ENCODE data around the gene ZNF317. TPM values are rescaled to one million over a fixed set of nuclear protein-coding genes. Genes with fewer than 3 reads are reported as not detected.

ZNF317 gene
- total RNA-seq, result 10 to 100 TPM; 30.8 to 33.2 TPM

DNA sequence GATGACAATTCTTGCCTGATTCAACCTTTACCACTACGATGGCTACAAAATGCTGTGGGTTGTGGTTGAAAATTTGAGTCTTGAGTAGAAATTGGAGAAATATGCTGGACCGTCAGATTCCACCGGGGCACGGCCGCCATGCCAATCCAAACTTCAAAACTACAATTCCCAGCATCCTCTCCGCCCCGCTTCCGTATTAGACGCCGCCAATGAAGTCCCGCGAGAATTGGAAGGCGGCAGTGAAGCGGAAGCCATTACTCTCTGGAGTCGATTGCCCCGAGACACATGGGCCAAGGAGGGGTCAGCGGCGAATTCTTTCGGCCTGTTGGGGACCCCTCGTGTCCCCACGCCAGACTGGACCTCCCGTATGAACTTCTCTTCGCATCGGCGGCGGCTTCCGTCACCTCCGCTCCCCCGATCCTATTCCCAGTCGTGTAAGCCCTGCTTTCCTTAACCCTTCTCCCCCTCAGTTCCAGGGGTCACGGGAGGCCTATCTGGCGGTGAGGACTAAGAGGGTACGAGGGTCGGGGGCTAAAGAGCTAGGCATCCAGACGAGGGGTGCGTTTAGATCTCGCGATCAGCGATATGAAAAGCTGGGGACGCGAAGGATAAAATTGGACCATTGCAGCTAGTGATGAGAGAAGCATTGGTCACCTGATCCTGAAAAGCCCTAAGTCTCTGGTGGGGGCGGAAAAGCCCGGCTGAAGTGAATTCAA lies at the start of gene ZNF317:
Gene ZNF317 (plus strand): TSS at position 239 of the 716 bp plus-strand sequence. CDS start 15,620 bp downstream, outside the sequence.
- peak; percentile 93 for DNase-seq
- POLR2A ChIA-PET, result interaction anchor here (0.6 to 1.1 kb wide), 6 partner anchors 9 to 444 kb away, joined by 3 to 4 read pairs (median 4); partner anchors contain the start of genes ZNF121, ZNF266 and ZNF559
- Mint-ChIP-seq H3K27me3 (no peaks in the 10 kb centered on the region), H3K27ac (peak within 1 kb of the TSS; percentile 86), H3K4me3 (peak within 1 kb of the TSS; percentile 99), H3K36me3 (ENCODE audit: low read depth) (peaks cover 40% of the 10 kb centered on the region), H3K9me3 (peaks cover 18% of the 10 kb centered on the region), H3K4me1 (peaks cover 37% of the 10 kb centered on the region)
- CTCF ChIA-PET, result no interaction called here

DNA sequence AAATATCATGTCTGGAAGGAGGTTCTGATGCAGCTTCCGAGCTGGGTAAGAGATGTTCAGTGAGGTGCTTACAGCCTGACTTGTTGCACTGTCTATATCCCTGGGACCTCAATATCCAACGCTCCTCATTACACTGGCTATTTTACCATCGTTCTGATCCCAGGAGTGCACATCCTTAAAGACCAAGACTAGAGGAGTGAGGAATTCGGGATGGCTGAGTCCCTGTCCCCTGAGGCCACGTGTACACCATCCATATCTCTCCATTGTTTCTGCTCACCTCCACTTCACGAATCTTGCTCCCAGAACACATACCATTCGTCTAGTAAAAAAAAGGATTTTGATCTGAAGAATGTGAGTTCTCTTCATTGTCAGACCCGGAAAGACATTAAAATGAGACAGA lies 32.8 kb upstream of the ZNF317 start, which contains the start of gene OR7G2:
Gene OR7G2 (minus strand): TSS at position 101 of the 400 bp plus-strand sequence. CDS start 4,232 bp downstream, outside the sequence.
- H3K27me3 Mint-ChIP-seq, result peaks cover 8% of the 10 kb centered on the region
- ChIA-PET CTCF (no interaction called here), POLR2A (no interaction called here)
- H3K9me3 Mint-ChIP-seq, result no peaks in the 10 kb centered on the region
- no peak within 1 kb of the TSS for H3K4me3 Mint-ChIP-seq
- H3K36me3 Mint-ChIP-seq (ENCODE audit: low read depth), result no peaks in the 10 kb centered on the region
- DNase-seq, result no peak
- no peak within 1 kb of the TSS for H3K27ac Mint-ChIP-seq
- no peaks in the 10 kb centered on the region for H3K4me1 Mint-ChIP-seq

DNA sequence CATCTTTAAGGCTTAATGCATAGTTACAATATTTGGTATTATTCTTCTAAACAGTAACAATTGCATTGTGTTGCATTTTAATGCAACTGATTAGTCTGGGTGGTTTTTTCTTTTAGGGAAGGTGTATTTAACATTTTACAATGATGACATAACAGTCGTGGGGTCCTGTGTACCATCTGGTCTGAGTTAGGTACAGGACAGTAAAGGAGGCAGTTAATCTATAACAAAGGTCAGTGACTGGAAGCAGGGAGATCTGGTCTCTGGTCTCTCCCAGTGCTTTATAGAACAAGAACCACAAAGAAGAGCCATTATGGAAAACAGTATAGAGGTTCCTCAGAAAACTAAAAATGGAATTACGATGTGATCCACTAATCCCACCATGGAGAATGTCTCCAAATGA lies 30.2 kb upstream of the ZNF317 start:
- CTCF ChIA-PET, result no interaction called here
- DNase-seq, result no peak
- Mint-ChIP-seq H3K27ac (no peak overlapping the region), H3K36me3 (ENCODE audit: low read depth) (no peaks in the 10 kb centered on the region), H3K4me1 (no peaks in the 10 kb centered on the region), H3K4me3 (no peak overlapping the region), H3K9me3 (no peaks in the 10 kb centered on the region), H3K27me3 (peaks cover 2% of the 10 kb centered on the region)
- POLR2A ChIA-PET, result no interaction called here

DNA sequence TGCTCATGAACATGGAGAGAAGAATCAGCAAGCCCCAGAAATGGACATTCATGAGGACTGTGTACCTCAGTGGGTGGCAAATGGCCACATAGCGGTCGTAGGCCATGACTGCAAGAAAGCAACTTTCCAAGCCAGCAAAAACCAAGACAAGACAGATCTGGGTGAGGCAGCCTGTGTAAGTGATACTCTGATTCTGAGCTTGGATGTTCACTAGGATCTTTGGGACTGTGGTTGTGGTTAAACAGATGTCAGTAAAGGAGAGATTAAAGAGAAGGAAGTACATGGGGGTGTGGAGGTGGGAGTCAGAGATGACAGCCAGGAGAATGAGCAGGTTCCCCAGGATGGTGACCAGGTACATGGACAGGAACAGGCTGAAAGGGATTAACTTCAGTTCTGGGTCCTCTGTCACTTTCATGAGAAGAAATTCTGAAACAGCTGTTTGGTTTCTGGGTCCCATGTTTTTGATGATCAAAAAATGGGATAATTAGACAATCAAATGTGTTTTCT lies 24.8 kb upstream of the ZNF317 start, which contains the start of gene OR7G1:
Gene OR7G1 (minus strand): TSS at position 457 of the 507 bp plus-strand sequence. CDS start 0 bp downstream, at position 457.
- no peak for DNase-seq
- CTCF ChIA-PET, result no interaction called here
- Mint-ChIP-seq H3K4me3 (no peak within 1 kb of the TSS), H3K9me3 (peaks cover 3% of the 10 kb centered on the region), H3K4me1 (no peaks in the 10 kb centered on the region), H3K27ac (no peak within 1 kb of the TSS), H3K27me3 (no peaks in the 10 kb centered on the region), H3K36me3 (ENCODE audit: low read depth) (no peaks in the 10 kb centered on the region)
- POLR2A ChIA-PET, result no interaction called here

DNA sequence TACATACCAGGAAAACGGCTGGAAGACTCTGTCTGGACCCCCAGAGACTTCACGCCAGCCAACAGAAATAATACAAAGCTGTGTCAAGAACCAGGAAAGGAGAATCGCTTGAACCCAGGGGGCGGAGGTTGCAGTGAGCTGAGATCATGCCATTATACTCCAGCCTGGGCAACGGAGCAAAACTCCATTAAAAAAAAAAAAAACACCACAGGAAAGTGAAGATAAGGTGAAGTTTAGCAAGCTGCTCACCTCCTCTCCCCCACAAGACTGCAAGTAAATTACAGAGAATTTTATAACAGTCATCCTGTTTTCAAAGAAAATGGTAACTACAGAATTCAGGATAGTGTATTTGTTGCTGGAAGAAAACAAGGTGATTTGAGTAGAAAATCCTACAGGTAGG lies 23.6 kb upstream of the ZNF317 start:
- H3K9me3 Mint-ChIP-seq, result peaks cover 3% of the 10 kb centered on the region
- CTCF ChIA-PET, result no interaction called here

DNA sequence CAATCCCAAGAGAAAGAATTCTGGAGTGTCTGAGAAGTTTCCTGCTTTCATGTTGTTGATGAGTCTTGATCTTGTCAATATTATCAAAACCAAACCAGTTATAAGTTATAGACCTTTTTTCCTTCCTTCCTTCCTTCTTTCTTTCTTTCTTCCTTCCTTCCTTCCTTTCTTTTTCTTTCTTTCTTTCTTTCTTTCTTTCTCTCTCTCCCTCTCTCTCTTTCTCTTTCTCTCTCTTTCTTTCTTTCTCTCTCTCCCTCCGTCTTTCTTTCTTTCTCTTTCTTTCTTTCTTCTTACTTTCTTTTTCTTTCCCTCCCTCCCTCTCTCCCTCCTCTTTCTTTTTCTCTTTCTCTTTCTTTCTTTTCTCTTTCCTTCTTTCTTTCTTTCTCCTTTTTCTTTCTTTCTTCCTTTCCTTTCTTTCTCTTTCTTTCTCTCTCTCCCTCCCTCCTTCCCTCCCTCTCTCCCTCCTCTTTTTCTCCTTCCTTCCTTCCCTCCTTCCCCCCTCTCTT lies 13.2 kb upstream of the ZNF317 start, which contains the start of gene OR7G3:
Gene OR7G3 (minus strand): TSS at position 51 of the 506 bp plus-strand sequence. CDS start 0 bp downstream, at position 51.
- H3K27ac Mint-ChIP-seq, result no peak within 1 kb of the TSS
- DNase-seq, result no peak
- no peaks in the 10 kb centered on the region for H3K9me3 Mint-ChIP-seq
- H3K4me1 Mint-ChIP-seq, result peaks cover 5% of the 10 kb centered on the region
- H3K36me3 Mint-ChIP-seq (ENCODE audit: low read depth), result no peaks in the 10 kb centered on the region
- ChIA-PET CTCF (no interaction called here), POLR2A (no interaction called here)
- H3K4me3 Mint-ChIP-seq, result no peak within 1 kb of the TSS
- H3K27me3 Mint-ChIP-seq, result no peaks in the 10 kb centered on the region

More for the DNA sequence above, 23.6 kb upstream of the ZNF317 start:
- Mint-ChIP-seq H3K27ac (no peak overlapping the region), H3K36me3 (ENCODE audit: low read depth) (no peaks in the 10 kb centered on the region), H3K27me3 (no peaks in the 10 kb centered on the region), H3K4me1 (no peaks in the 10 kb centered on the region), H3K4me3 (no peak overlapping the region)
- POLR2A ChIA-PET, result no interaction called here
- no peak for DNase-seq

DNA sequence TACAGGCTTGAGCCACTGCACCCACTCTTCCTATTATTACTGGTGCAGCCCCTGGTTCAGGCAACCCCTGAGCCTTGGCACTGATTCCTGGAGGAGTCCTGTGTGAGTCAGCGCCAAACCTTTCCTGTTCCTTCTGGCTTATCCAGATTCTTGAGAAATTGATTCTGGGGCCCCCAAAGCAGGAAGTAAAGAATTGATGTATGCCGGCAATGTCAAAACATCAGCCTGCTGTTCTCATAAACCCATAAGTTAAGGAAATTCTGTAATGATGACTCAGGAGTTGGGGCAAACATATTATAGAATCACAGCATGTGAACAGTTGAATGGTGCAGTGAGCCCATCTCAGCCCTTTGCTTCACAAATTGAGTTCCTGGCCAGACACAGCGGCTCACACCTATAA lies 12.0 kb upstream of the ZNF317 start:
- H3K36me3 Mint-ChIP-seq (ENCODE audit: low read depth), result no peaks in the 10 kb centered on the region
- no peak overlapping the region for H3K27ac Mint-ChIP-seq
- no peak overlapping the region for H3K4me3 Mint-ChIP-seq
- H3K27me3 Mint-ChIP-seq, result no peaks in the 10 kb centered on the region
- ChIA-PET POLR2A (no interaction called here), CTCF (no interaction called here)
- no peak for DNase-seq
- no peaks in the 10 kb centered on the region for H3K9me3 Mint-ChIP-seq
- peaks cover 5% of the 10 kb centered on the region for H3K4me1 Mint-ChIP-seq

DNA sequence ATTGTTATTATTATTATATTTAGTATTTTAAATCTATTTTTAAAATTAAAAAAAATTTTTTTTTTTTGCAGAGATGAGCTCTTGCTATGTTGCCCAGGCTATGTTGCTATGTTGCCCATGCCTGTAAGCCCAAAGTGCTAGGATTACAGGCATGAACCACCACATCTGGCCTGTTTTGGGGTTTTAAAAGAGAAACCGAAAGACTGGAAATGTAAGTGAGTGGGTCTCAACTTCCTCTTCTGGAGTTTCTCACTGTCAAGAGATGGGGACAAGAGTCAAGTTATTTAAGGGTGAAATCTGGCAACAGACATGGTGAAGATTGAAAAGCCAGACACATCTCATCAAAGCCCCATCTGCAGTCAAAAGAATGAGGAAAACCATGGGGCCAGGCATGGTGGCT lies 9.2 kb upstream of the ZNF317 start:
- no peaks in the 10 kb centered on the region for H3K9me3 Mint-ChIP-seq

DNA sequence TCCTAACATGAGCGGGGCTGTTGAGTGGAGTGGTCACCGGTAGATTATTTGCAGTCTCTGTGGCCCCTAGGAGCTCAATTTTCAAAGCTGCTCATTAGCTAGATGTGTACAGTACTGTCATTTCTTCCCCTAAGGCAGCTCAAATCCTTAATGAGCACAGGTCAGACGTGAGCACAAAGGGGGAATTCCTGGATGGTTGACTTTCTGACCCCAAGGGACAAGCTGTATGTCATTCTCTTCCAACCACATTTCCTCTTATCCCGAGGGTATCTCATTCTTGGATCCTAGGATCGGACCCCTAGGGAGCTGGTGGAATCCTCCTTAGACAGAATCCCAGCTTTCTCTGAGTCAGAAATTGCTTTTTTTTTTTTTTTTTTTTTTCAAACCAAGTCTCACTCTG lies 7.8 kb upstream of the ZNF317 start:
- no peaks in the 10 kb centered on the region for H3K9me3 Mint-ChIP-seq
- ChIA-PET CTCF (interaction anchor here (0.7 kb wide), 2 partner anchors 46 to 967 kb away, joined by 4 read pairs; no protein-coding TSS in a partner anchor), POLR2A (no interaction called here)
- no peak overlapping the region for H3K27ac Mint-ChIP-seq
- DNase-seq, result no peak
- H3K4me1 Mint-ChIP-seq, result peaks cover 8% of the 10 kb centered on the region
- H3K27me3 Mint-ChIP-seq, result no peaks in the 10 kb centered on the region
- no peak overlapping the region for H3K4me3 Mint-ChIP-seq
- H3K36me3 Mint-ChIP-seq (ENCODE audit: low read depth), result no peaks in the 10 kb centered on the region

More for the DNA sequence above, 9.2 kb upstream of the ZNF317 start:
- Mint-ChIP-seq H3K36me3 (ENCODE audit: low read depth) (no peaks in the 10 kb centered on the region), H3K4me3 (no peak overlapping the region), H3K27ac (no peak overlapping the region), H3K4me1 (peaks cover 5% of the 10 kb centered on the region), H3K27me3 (no peaks in the 10 kb centered on the region)
- no peak for DNase-seq
- ChIA-PET CTCF (no interaction called here), POLR2A (no interaction called here)

DNA sequence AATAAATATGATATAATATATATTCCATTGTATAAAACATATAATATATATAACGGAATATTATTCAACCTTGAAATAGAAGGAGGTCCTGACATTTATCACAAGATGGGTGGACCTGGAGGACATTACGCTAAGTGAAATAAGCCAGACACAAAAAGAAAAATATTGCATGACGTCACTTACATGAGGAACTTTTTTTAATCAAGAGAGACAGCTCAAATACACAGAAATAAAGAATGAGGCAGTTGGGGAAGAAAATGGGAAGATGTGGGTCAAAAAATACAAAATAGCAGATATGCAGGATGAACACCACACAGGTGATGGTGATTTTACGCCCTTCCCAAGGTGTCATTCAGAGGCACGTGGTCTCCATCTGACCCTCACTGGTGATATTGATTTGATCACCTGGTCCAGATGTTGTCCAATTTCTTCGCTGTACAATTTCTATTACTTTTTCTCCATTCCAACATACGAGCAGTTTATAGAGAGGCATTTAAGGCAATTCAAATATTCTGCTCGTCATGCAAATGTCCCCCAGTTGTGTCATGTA lies 513 bp upstream of the ZNF317 start:
- POLR2A ChIA-PET, result no interaction called here
- peaks cover 14% of the 10 kb centered on the region for H3K9me3 Mint-ChIP-seq
- no peak for DNase-seq
- peak overlapping the region; percentile 99 for H3K4me3 Mint-ChIP-seq
- H3K27me3 Mint-ChIP-seq, result no peaks in the 10 kb centered on the region
- CTCF ChIA-PET, result no interaction called here
- H3K36me3 Mint-ChIP-seq (ENCODE audit: low read depth), result peaks cover 34% of the 10 kb centered on the region
- peak overlapping the region; percentile 86 for H3K27ac Mint-ChIP-seq
- H3K4me1 Mint-ChIP-seq, result peaks cover 35% of the 10 kb centered on the region

DNA sequence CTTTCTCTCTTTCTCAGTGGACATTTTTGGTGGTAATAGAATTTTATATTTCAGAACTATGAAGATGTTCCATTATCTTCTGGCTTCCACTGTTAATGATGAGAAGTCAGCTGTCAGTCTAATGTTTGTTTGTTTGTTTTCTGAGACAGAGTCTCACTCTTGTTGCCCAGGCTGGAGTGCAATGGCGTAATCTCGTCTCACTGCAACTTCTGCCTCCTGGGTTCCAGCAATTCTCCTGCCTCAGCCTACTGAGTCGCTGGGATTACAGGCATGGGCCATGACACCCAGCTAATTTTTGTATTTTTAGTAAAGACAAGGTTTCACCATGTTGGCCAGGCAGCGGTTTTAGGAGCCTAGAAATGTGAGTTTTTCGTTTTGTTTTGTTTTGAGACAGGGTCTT lies 4.7 kb downstream of the ZNF317 start:
- POLR2A ChIA-PET, result no interaction called here
- no peaks in the 10 kb centered on the region for H3K27me3 Mint-ChIP-seq
- H3K27ac Mint-ChIP-seq, result no peak overlapping the region

DNA sequence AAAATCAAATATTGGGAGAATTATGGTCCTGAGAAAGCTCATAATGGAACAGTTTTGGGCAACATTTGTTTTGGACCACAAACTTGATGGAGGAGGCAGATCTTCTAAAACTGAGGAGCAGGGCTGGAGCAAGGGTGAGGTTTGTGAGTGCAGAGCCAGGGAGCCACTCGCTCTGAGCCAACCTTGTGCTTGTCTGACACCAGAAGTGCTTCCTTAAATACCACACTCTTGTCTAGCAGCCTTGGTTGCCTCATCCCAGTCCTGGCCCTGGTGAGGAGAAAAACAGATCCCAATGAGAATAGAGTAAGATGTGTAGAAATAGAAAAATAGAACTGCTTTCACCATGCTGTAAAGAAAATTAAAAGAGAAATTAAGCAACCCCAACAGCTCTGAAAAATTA lies 6.7 kb downstream of the ZNF317 start:
- DNase-seq, result no peak
- POLR2A ChIA-PET, result no interaction called here
- H3K27me3 Mint-ChIP-seq, result no peaks in the 10 kb centered on the region
- H3K36me3 Mint-ChIP-seq (ENCODE audit: low read depth), result peaks cover 94% of the 10 kb centered on the region
- peaks cover 64% of the 10 kb centered on the region for H3K9me3 Mint-ChIP-seq
- CTCF ChIA-PET, result no interaction called here
- no peak overlapping the region for H3K27ac Mint-ChIP-seq
- H3K4me1 Mint-ChIP-seq, result peaks cover 30% of the 10 kb centered on the region
- H3K4me3 Mint-ChIP-seq, result no peak overlapping the region

More for the DNA sequence above, 4.7 kb downstream of the ZNF317 start:
- peaks cover 46% of the 10 kb centered on the region for H3K9me3 Mint-ChIP-seq
- H3K4me3 Mint-ChIP-seq, result no peak overlapping the region
- peaks cover 40% of the 10 kb centered on the region for H3K4me1 Mint-ChIP-seq
- CTCF ChIA-PET, result no interaction called here
- no peak for DNase-seq
- peaks cover 84% of the 10 kb centered on the region for H3K36me3 Mint-ChIP-seq (ENCODE audit: low read depth)

DNA sequence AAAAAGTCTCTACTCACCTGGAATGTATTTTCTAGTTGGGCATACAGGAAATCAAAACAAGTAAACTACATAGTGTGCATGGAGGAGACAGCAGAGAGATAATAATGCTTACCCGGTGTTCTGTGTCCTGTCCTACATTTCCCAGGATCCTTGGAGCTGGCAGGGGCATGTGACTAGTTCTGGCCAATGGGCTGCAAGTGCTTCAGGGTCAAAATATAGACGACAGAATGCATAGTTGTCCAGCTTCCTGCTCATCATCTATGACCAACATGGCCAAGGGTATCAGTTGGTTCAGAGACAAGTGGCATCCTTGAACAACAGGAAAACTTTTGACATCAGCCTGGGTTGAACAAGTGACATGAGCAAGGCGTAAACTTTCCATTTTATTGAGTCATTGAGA lies 8.5 kb downstream of the ZNF317 start:
- H3K9me3 Mint-ChIP-seq, result peaks cover 71% of the 10 kb centered on the region
- CTCF ChIA-PET, result no interaction called here

More for the DNA sequence above, 8.5 kb downstream of the ZNF317 start:
- Mint-ChIP-seq H3K27me3 (no peaks in the 10 kb centered on the region), H3K27ac (no peak overlapping the region), H3K4me3 (no peak overlapping the region), H3K4me1 (peaks cover 19% of the 10 kb centered on the region), H3K36me3 (ENCODE audit: low read depth) (peaks cover 96% of the 10 kb centered on the region)
- POLR2A ChIA-PET, result interaction anchor here (0.7 kb wide), 1 partner anchor 8 kb away, joined by 3 read pairs; the partner anchor contains the start of gene ZNF317
- DNase-seq, result no peak
